ENCODE results near the gene APOM. TPM values are rescaled to one million over a fixed set of nuclear protein-coding genes. Genes with fewer than 3 reads are reported as not detected.

The APOM gene
- total and polyA plus RNA-seq, 10 donors, result 0.66 to 9.7 (median 2.8) TPM

DNA sequence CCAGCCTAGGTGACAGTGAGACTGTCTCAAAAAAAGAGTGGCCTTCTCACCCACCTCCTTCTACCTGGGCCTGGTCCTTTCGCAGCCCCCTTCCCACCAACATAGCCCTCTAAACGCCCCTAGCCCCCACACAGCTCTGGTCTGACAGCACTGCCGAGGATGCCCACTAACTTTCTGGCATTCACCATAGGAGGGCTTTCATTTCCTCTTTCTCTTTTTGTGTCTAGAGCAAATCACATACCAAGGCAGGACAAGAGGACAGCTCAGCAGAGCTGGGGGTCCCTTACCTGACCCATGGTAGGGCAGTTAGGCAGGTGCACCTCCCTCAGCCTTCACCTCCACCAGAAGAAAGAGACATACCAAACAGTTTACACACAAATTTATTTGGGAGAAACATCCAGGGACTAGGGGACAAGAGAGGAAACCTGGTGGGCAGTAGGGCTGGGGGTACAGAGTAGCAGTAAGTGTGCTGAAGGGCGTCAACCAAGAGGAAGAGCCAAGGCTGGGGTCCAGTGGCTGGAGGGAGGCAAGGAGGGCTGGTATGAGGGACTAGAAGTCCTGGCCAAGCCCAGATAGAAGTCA lies 20.7 kb downstream of the APOM start:
- peak overlapping the region in 1 of 8 donors; percentile 27 for H3K27ac ChIP-seq
- H3K4me1 ChIP-seq, result peaks cover 7 to 26% (median 15%) of the 10 kb centered on the region in 6 donors
- intact Hi-C loops (cut with DNase I; ENCODE audit: low total_unique reads), result no loop called here
- DNase-seq, result no peak
- H3K4me3 ChIP-seq, result no peak overlapping the region
- TF ChIP-seq POLR2AphosphoS5 (IDR thresholded peaks at IDR 0.05) (no peak), CTCF (IDR thresholded peaks at IDR 0.05 in 8 of 11, conservative IDR thresholded peaks at IDR 0.05 in 3 of 11) (no peak), POLR2A (IDR thresholded peaks at IDR 0.05) (no peak)
- H3K36me3 ChIP-seq, result peaks cover 0 to 41% (median 23%) of the 10 kb centered on the region in 6 donors
- no peaks in the 10 kb centered on the region for H3K27me3 ChIP-seq (replicated peaks in 1 of 7)
- no peaks in the 10 kb centered on the region for H3K9me3 ChIP-seq
- WGBS, 5 donors, result 69 to 78% (median 70%) methylated on average over 4 of the region's 4 CpGs

GRCh38 chr6:31676904-31677303 lies 21.2 kb downstream of the APOM start:
- Histone ChIP-seq H3K9me3 (no peaks in the 10 kb centered on the region), H3K36me3 (peaks cover 0 to 37% (median 18%) of the 10 kb centered on the region in 6 donors), H3K4me1 (peaks cover 7 to 31% (median 20%) of the 10 kb centered on the region in 6 donors), H3K27ac (no peak overlapping the region), H3K27me3 (replicated peaks in 1 of 7) (no peaks in the 10 kb centered on the region), H3K4me3 (no peak overlapping the region)
- intact Hi-C loops (cut with DNase I; ENCODE audit: low total_unique reads), result no loop called here
- no peak for DNase-seq
- TF ChIP-seq POLR2A (IDR thresholded peaks at IDR 0.05) (no peak), POLR2AphosphoS5 (IDR thresholded peaks at IDR 0.05) (no peak), CTCF (IDR thresholded peaks at IDR 0.05 in 8 of 11, conservative IDR thresholded peaks at IDR 0.05 in 3 of 11) (no peak)
- WGBS, 5 donors, result 71 to 87% (median 81%) methylated on average over 6 of the region's 6 CpGs

- Histone ChIP-seq H3K4me1 (peaks cover 7 to 41% (median 25%) of the 10 kb centered on the region in 6 donors), H3K27me3 (replicated peaks in 1 of 7) (no peaks in the 10 kb centered on the region), H3K27ac (no peak overlapping the region), H3K4me3 (no peak overlapping the region), H3K9me3 (no peaks in the 10 kb centered on the region), H3K36me3 (peaks cover 0 to 26% (median 8%) of the 10 kb centered on the region in 6 donors)
- intact Hi-C loops (cut with DNase I; ENCODE audit: low total_unique reads), result no loop called here
- TF ChIP-seq CTCF (IDR thresholded peaks at IDR 0.05 in 8 of 11, conservative IDR thresholded peaks at IDR 0.05 in 3 of 11) (no peak), POLR2AphosphoS5 (IDR thresholded peaks at IDR 0.05) (no peak), POLR2A (IDR thresholded peaks at IDR 0.05) (no peak)
- WGBS, 5 donors, result 66 to 77% (median 74%) methylated on average over 8 of the region's 8 CpGs
- DNase-seq, result no peak
These were observed 22.3 kb downstream of the APOM start for GRCh38 chr6:31677955-31678354.

- Histone ChIP-seq H3K27ac (peak within 1 kb of the TSS in 7 of 8 donors; percentile 56 to 80 (median 69)), H3K4me1 (peaks cover 7 to 50% (median 29%) of the 10 kb centered on the region in 6 donors), H3K27me3 (replicated peaks in 1 of 7) (no peaks in the 10 kb centered on the region), H3K9me3 (no peaks in the 10 kb centered on the region), H3K4me3 (peak within 1 kb of the TSS; percentile 40 to 70 (median 48)), H3K36me3 (peaks cover 0 to 19% (median 6%) of the 10 kb centered on the region in 6 donors)
- peak in 2 of 3 donors; percentile 64 to 78 for TF ChIP-seq POLR2AphosphoS5 (IDR thresholded peaks at IDR 0.05)
- TF ChIP-seq CTCF (IDR thresholded peaks at IDR 0.05 in 8 of 11, conservative IDR thresholded peaks at IDR 0.05 in 3 of 11), result peak; percentile 59 to 89 (median 73)
- TF ChIP-seq POLR2A (IDR thresholded peaks at IDR 0.05), result no peak
- intact Hi-C loops (cut with DNase I; ENCODE audit: low total_unique reads), result no loop called here
- DNase-seq, result peak; percentile 93
- 12 to 15% (median 14%) methylated on average over 17 of the region's 17 CpGs for WGBS, 5 donors
These were observed 24.8 kb downstream of the APOM start, which contains the start of gene LY6G5C for GRCh38 chr6:31680226-31681134. TSS of gene LY6G5C (minus strand) at chr6:31681067. CDS start at chr6:31680373, 694 bp downstream.
